Left lung (tissue), 10 donors: ENCODE measurements around the gene IL1RN. TPM values are rescaled to one million over a fixed set of nuclear protein-coding genes. Genes with fewer than 3 reads are reported as not detected.

Source experiments
- ATAC-seq: fragments of 200-7000 bp; cut with Tn5 transposase; one replicate; pipeline ENCODE4 v1.9.1; 2020; ENCODE audit warnings: moderate library complexity
- DNase-seq, 4 donors: peaks; one replicate each; pipeline ENCODE4 v3.0.0-alpha.2; 2013 to 2020
- H3K27ac ChIP-seq, 2 donors: fragments of 200-600 bp; sonication (generic) in 1 of 2; one replicate each; pipeline versions ENCODE4 v1.5.0 to v1.8.0; 2020 to 2021
- H3K27me3 ChIP-seq, 2 donors: fragments of 200-600 bp; sonication (generic) in 1 of 2; one replicate each; pipeline versions ENCODE4 v1.5.0 to v1.8.0; 2020 to 2021
- H3K36me3 ChIP-seq, 2 donors: fragments of 200-600 bp; sonication (generic) in 1 of 2; one replicate each; pipeline versions ENCODE4 v1.5.0 to v1.8.0; 2020 to 2021
- H3K4me1 ChIP-seq, 2 donors: fragments of 200-600 bp; one replicate each; pipeline ENCODE4 v1.8.0; 2021
- H3K4me3 ChIP-seq, 2 donors: fragments of 200-600 bp; sonication (generic) in 1 of 2; one replicate each; pipeline versions ENCODE4 v1.5.0 to v1.8.0; 2020 to 2021; ENCODE audit warnings: mild to moderate bottlenecking in 1 of 2
- H3K9me3 ChIP-seq, 2 donors: fragments of 200-600 bp; sonication (generic) in 1 of 2; one replicate each; pipeline versions ENCODE4 v1.5.0 to v1.8.0; 2020 to 2021
- CTCF ChIP-seq, 2 donors: fragments of 200-600 bp; sonication (generic) in 1 of 2; IDR thresholded peaks; one replicate each; pipeline versions ENCODE4 v1.5.0 to v1.8.0; 2021; ENCODE audit warnings: antibody characterized with exemption in 2 of 2
- intact Hi-C, 2 donors: fragments of 100-400 bp; cut with DNase I; formaldehyde crosslinking; loops; one replicate each; pipeline versions ENCODE4 v1.11.2 to v1.14.2; 2022
- polyA plus RNA-seq, 6 donors: library from polyadenylated mRNA; unstranded; fragments of 120-200 nt; gene quantifications; one replicate each; pipeline ENCODE4 v1.2.1, GENCODE V29; 2013; ENCODE audit not compliant: insufficient read length in 6 of 6
- total RNA-seq, 2 donors: library from RNA; stranded (reverse); fragmentation: NEBNext Ultra II Directional; extraction: Animal tissue kit (Norgen Biotek cat#: 25700); gene quantifications; one replicate each; pipeline ENCODE4 v1.2.1, GENCODE V29; 2021
- donor health status: DM: no; HTN: yes; CAD: no.
- donor health status: DM: no; HTN: no; CAD: no.

The IL1RN gene
- total and polyA plus RNA-seq, 8 donors = 0.52 to 67.1 (median 1.4) TPM

GRCh38 chr2:113164930-113165585 lies 37.7 kb downstream of the IL1RN start:
- no peaks in the 10 kb centered on the region for H3K36me3 ChIP-seq
- no peaks in the 10 kb centered on the region for H3K9me3 ChIP-seq
- H3K27ac ChIP-seq = no peak overlapping the region
- peaks cover 0 to 20% of the 10 kb centered on the region in 2 donors for H3K4me1 ChIP-seq
- H3K27me3 ChIP-seq = no peaks in the 10 kb centered on the region
- no peak overlapping the region for H3K4me3 ChIP-seq
- no peak for DNase-seq
- intact Hi-C loops = no loop called here
- ATAC-seq = no peak
- TF ChIP-seq CTCF (IDR thresholded peaks at IDR 0.05) = no peak

DNA sequence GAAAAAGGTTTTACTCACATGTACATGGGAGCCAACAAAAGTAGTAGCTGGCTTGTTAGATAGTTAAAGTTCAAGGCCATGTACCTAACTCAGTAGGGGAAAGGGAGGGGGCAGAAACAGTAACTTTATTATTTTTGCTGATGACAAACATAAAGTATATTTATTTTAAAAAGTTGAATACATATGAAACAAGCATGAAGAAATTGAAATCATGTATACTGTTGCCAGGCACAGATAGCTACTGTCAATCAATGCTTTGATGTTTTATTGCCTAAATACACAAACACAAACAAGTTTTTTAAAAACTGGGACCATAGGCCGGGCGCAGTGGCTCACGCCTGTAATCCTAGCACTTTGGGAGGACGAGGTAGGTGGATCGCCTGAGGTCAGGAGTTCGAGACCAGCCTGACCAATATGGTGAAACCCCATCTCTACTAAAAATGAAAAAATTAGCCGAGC lies 38.8 kb downstream of the IL1RN start:
- intact Hi-C loops = no loop called here
- peak in 1 of 4 donors; percentile 14 for DNase-seq
- H3K4me3 ChIP-seq = no peak overlapping the region
- H3K27ac ChIP-seq = no peak overlapping the region
- TF ChIP-seq CTCF (IDR thresholded peaks at IDR 0.05) = no peak
- ATAC-seq = no peak
- no peaks in the 10 kb centered on the region for H3K36me3 ChIP-seq
- H3K9me3 ChIP-seq = no peaks in the 10 kb centered on the region
- H3K4me1 ChIP-seq = peaks cover 0 to 21% of the 10 kb centered on the region in 2 donors
- H3K27me3 ChIP-seq = no peaks in the 10 kb centered on the region

GRCh38 chr2:113167115-113167932 lies 39.9 kb downstream of the IL1RN start:
- Histone ChIP-seq H3K9me3 (no peaks in the 10 kb centered on the region), H3K36me3 (no peaks in the 10 kb centered on the region), H3K27me3 (no peaks in the 10 kb centered on the region), H3K4me1 (peaks cover 0 to 21% of the 10 kb centered on the region in 2 donors), H3K4me3 (no peak overlapping the region), H3K27ac (peak overlapping the region in 1 of 2 donors; percentile 29)
- intact Hi-C loops = no loop called here
- ATAC-seq (peak; percentile 91), DNase-seq (peak in 2 of 4 donors; percentile 37 to 68)
- no peak for TF ChIP-seq CTCF (IDR thresholded peaks at IDR 0.05)

- Histone ChIP-seq H3K27me3 (no peaks in the 10 kb centered on the region), H3K4me3 (no peak overlapping the region), H3K4me1 (peaks cover 0 to 22% of the 10 kb centered on the region in 2 donors), H3K36me3 (no peaks in the 10 kb centered on the region), H3K9me3 (no peaks in the 10 kb centered on the region), H3K27ac (no peak overlapping the region)
- DNase-seq (no peak), ATAC-seq (no peak)
- intact Hi-C loops = no loop called here
- TF ChIP-seq CTCF (IDR thresholded peaks at IDR 0.05) = no peak
Observed at GRCh38 chr2:113167962-113168340, 40.6 kb downstream of the IL1RN start.

- no peak for ATAC-seq
- no peaks in the 10 kb centered on the region for H3K36me3 ChIP-seq
- DNase-seq = no peak
- H3K27me3 ChIP-seq = no peaks in the 10 kb centered on the region
- intact Hi-C loops = no loop called here
- peaks cover 0 to 30% of the 10 kb centered on the region in 2 donors for H3K4me1 ChIP-seq
- H3K4me3 ChIP-seq = no peak overlapping the region
- H3K9me3 ChIP-seq = no peaks in the 10 kb centered on the region
- TF ChIP-seq CTCF (IDR thresholded peaks at IDR 0.05) = no peak
- peak overlapping the region in 1 of 2 donors; percentile 47 for H3K27ac ChIP-seq
Observed at GRCh38 chr2:113169002-113169530, 41.7 kb downstream of the IL1RN start.
